K562 treated with DMSO at 1 percent for 24 hours (cell line): ENCODE data around the gene MFSD6. TPM values are rescaled to one million over a fixed set of nuclear protein-coding genes. Genes with fewer than 3 reads are reported as not detected.

Experiments used
- total RNA-seq: library from RNA; unstranded; fragments of 300-600 nt; gene quantifications from 2 replicates; pipeline ENCODE4 v1.2.3, GENCODE V29; 2022; ENCODE audit warnings: low read depth; ENCODE audit not compliant: insufficient read depth

The MFSD6 gene
- total RNA-seq, result 11.9 TPM in 2 replicates

GRCh38 chr2:190407662-190408537 is at the start of gene MFSD6:
MFSD6 (plus strand) TSS chr2:190408355; CDS start chr2:190436030, 27,675 bp downstream.

GRCh38 chr2:190534310-190535120 is 126.4 kb downstream of the MFSD6 start, which contains the start of gene NEMP2:
NEMP2 (minus strand) TSS chr2:190534722; CDS start chr2:190534655, 67 bp downstream.

Other genes with a start within 250 kb of the MFSD6 start
- gene HIBCH, start 88.5 kb upstream of the MFSD6 start, total RNA-seq, result 10.3 and 14.2 TPM in 2 replicates
- gene INPP1, start 64.8 kb upstream of the MFSD6 start, total RNA-seq, result 1.7 and 3.7 TPM in 2 replicates
- 1.7 and 2.2 TPM in 2 replicates for gene NEMP2, start 126.4 kb downstream of the MFSD6 start, total RNA-seq
- 10.2 and 12.2 TPM in 2 replicates for gene NAB1, start 240.7 kb downstream of the MFSD6 start, total RNA-seq